PC-9 (cell line): ENCODE measurements around the gene ACSL3. TPM values are rescaled to one million over a fixed set of nuclear protein-coding genes. Genes with fewer than 3 reads are reported as not detected.
A peak's percentile ranks its signal among the peaks of the same experiment; 100 is the strongest.

Experiments
- BruUV-seq: library from RNA; stranded (reverse); fragments of 400-500 nt; replicated peaks from 2 replicates; lab custom pipeline; 2021; lab: Mats Ljungman, UMichigan
- CTCF ChIA-PET: fragments of 300-600 bp; sonication (Branson Sonifier 250); formaldehyde crosslinking; loops from one replicate; lab custom pipeline; 2022; ENCODE audit warnings: antibody characterized with exemption; lab: Charles Lee
- POLR2A ChIA-PET: fragments of 300-600 bp; sonication (Branson Sonifier 250); formaldehyde crosslinking; loops from one replicate; lab custom pipeline; 2022; ENCODE audit warnings: antibody characterized with exemption; ENCODE audit not compliant: unreplicated experiment; lab: Charles Lee
- DNase-seq, 2 experiments: peaks; one replicate each; pipeline versions ENCODE4 v3.0.0 to v3.0.0-alpha.2; 2015 to 2022; ENCODE audit warnings: mixed read lengths in 1 of 2
- H2AFZ ChIP-seq: fragments of 200-600 bp; sonication (generic); 2 replicates; pipeline ENCODE4 v1.8.1; 2017; ENCODE audit warnings: antibody characterized with exemption
- H3F3A ChIP-seq: fragments of 200-600 bp; sonication (generic); 2 replicates; pipeline ENCODE4 v1.8.1; 2017; ENCODE audit warnings: antibody characterized with exemption, mild to moderate bottlenecking, low read depth; ENCODE audit not compliant: insufficient read depth
- H3K27ac ChIP-seq: fragments of 200-600 bp; sonication (generic); 2 replicates; pipeline ENCODE4 v1.6.1; 2016; ENCODE audit warnings: mixed run types
- H3K27me3 ChIP-seq: fragments of 200-600 bp; sonication (generic); 2 replicates; pipeline ENCODE4 v1.6.1; 2016; ENCODE audit warnings: low read depth, mixed run types; ENCODE audit not compliant: insufficient read depth
- H3K36me3 ChIP-seq: fragments of 200-600 bp; sonication (generic); 2 replicates; pipeline ENCODE4 v1.6.1; 2016; ENCODE audit warnings: low read depth, mixed run types
- H3K4me1 ChIP-seq: fragments of 200-600 bp; sonication (generic); replicated peaks from 2 replicates; pipeline ENCODE4 v1.6.1; 2016; ENCODE audit warnings: mixed run types; ENCODE audit not compliant: insufficient read depth
- H3K4me2 ChIP-seq: fragments of 200-600 bp; sonication (generic); 2 replicates; pipeline ENCODE4 v1.6.1; 2017; ENCODE audit warnings: mixed run types
- H3K4me3 ChIP-seq: fragments of 200-600 bp; sonication (generic); 2 replicates; pipeline ENCODE4 v1.6.1; 2016; ENCODE audit warnings: mixed run types
- H3K79me2 ChIP-seq: fragments of 200-600 bp; sonication (generic); 2 replicates; pipeline ENCODE4 v1.6.1; 2017; ENCODE audit warnings: low read depth, mixed run types
- H3K9me2 ChIP-seq: fragments of 200-600 bp; sonication (generic); 2 replicates; pipeline ENCODE4 v1.8.1; 2017; ENCODE audit warnings: mild to moderate bottlenecking; ENCODE audit not compliant: insufficient read depth
- H3K9me3 ChIP-seq: fragments of 200-600 bp; sonication (generic); 2 replicates; pipeline ENCODE4 v1.8.1; 2016; ENCODE audit warnings: low read depth; ENCODE audit not compliant: insufficient read depth
- H4K20me1 ChIP-seq: fragments of 200-600 bp; sonication (generic); 2 replicates; pipeline ENCODE4 v1.8.1; 2017; ENCODE audit not compliant: insufficient read depth
- CTCF ChIP-seq: fragments of 200-600 bp; sonication (generic); conservative IDR thresholded peaks from 2 replicates; pipeline ENCODE4 v1.6.1; 2017; ENCODE audit warnings: mixed run types, antibody characterized with exemption, mild to moderate bottlenecking, moderate library complexity
- EZH2 ChIP-seq: fragments of 200-600 bp; sonication (generic); IDR thresholded peaks from 2 replicates; pipeline ENCODE4 v1.8.0; 2017; ENCODE audit warnings: antibody characterized with exemption, low read depth
- intact Hi-C: fragments of 100-400 bp; cut with micrococcal nuclease; formaldehyde crosslinking; loops from one replicate; pipeline ENCODE4 v1.10.0; 2022; ENCODE audit not compliant: unreplicated experiment
- total RNA-seq: library from RNA; stranded (reverse); gene quantifications from 2 replicates; pipeline ENCODE4 v1.2.3, GENCODE V29; 2021

ACSL3 gene
- total RNA-seq, 1 experiment from 2014 or later = 446 TPM

DNA sequence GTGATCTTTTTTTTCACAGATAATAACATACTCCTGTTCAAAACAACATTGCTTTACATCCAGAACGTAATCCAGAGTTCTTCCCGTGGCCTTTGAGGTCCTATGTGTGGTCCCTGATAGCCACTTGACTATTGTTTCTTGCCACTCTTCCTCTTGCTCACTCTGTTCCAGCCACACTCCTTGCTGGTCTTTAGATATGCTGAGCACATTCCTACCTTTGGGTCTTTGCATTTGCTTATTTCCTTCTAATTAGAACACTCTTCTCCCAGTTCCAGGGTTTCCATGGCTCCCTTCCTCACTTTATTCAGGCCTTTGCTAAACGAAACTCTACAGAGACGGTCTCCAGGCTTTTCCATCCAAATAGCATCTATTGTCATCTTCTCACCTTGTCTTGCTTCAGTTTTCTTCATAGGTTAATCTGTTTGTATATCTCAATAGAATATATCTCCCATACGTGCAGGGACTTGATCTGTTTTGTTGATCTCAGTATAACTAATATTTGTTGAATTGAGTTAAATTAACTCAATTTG lies 59.9 kb downstream of the ACSL3 start:
- BruUV-seq = no TSS peak
- ChIA-PET POLR2A (interaction anchor here (0.6 kb wide), 1 partner anchor 24 kb away, joined by 4 read pairs; no protein-coding TSS in a partner anchor), CTCF (interaction anchor here (1.0 kb wide), 1 partner anchor 38 kb away, joined by 5 read pairs; no protein-coding TSS in a partner anchor)
- no peak for DNase-seq
- intact Hi-C loops = loop anchor here (1.0 kb wide), 1 partner anchor 19 kb away; no protein-coding TSS in a partner anchor
- Histone ChIP-seq H3K4me3 (no peak overlapping the region), H3K9me3 (no peaks in the 10 kb centered on the region), H3K4me2 (no peak overlapping the region), H2AFZ (no peak overlapping the region), H3K79me2 (peaks cover 71% of the 10 kb centered on the region), H4K20me1 (peaks cover 72% of the 10 kb centered on the region), H3F3A (peaks cover 99% of the 10 kb centered on the region), H3K4me1 (peaks cover 23% of the 10 kb centered on the region), H3K9me2 (no peaks in the 10 kb centered on the region), H3K36me3 (peaks cover 90% of the 10 kb centered on the region), H3K27ac (0 out of 2 replicates have a peak overlapping the region, but pooled peaks have one; percentile 22), H3K27me3 (no peaks in the 10 kb centered on the region)
- TF ChIP-seq CTCF = no peak
- no peak for TF ChIP-seq EZH2

- CTCF ChIA-PET = interaction anchor here (0.6 to 1.3 kb wide), 2 partner anchors 19 to 39 kb away, joined by 3 to 6 read pairs; no protein-coding TSS in a partner anchor
Measured at GRCh38 chr2:222922019-222922800, 61.4 kb downstream of the ACSL3 start.

More at GRCh38 chr2:222922019-222922800, 61.4 kb downstream of the ACSL3 start:
- no peaks in the 10 kb centered on the region for H3K27me3 ChIP-seq
- H3K36me3 ChIP-seq = peaks cover 92% of the 10 kb centered on the region
- POLR2A ChIA-PET = no interaction called here
- H2AFZ ChIP-seq = no peak overlapping the region
- TF ChIP-seq CTCF (no peak), EZH2 (no peak)
- no peak overlapping the region for H3K4me2 ChIP-seq
- no peak overlapping the region for H3K27ac ChIP-seq
- intact Hi-C loops = no loop called here
- no peak overlapping the region for H3K4me3 ChIP-seq
- H3K79me2 ChIP-seq = peaks cover 61% of the 10 kb centered on the region
- H3K9me2 ChIP-seq = no peaks in the 10 kb centered on the region
- no peaks in the 10 kb centered on the region for H3K9me3 ChIP-seq
- H3F3A ChIP-seq = peaks cover 97% of the 10 kb centered on the region
- H3K4me1 ChIP-seq = peaks cover 23% of the 10 kb centered on the region
- no TSS peak for BruUV-seq
- no peak for DNase-seq
- H4K20me1 ChIP-seq = peaks cover 60% of the 10 kb centered on the region
